HEK293T (cell line): Measurements from ENCODE around the gene CSNK2A1.

Experiments used
- ARNT ChIP-seq: fragments of 450-650 bp; IDR thresholded peaks from 2 replicates; pipeline ENCODE4 v1.6.1; 2017; ENCODE audit warnings: mild to moderate bottlenecking
- BHLHE40 ChIP-seq: fragments of 450-650 bp; IDR thresholded peaks from 2 replicates; pipeline ENCODE4 v1.6.1; 2016; ENCODE audit warnings: mild to moderate bottlenecking, moderate library complexity, borderline replicate concordance
- ELF4 ChIP-seq: fragments of 450-650 bp; IDR thresholded peaks from 2 replicates; pipeline ENCODE4 v1.6.1; 2017; ENCODE audit warnings: antibody characterized with exemption
- FOXA1 ChIP-seq: fragments of 450-650 bp; IDR thresholded peaks from 2 replicates; pipeline ENCODE4 v1.6.1; 2016; ENCODE audit warnings: mild to moderate bottlenecking
- FOXK2 ChIP-seq: fragments of 450-650 bp; IDR thresholded peaks from 2 replicates; pipeline ENCODE4 v1.6.1; 2016; ENCODE audit warnings: mild to moderate bottlenecking
- FOXM1 ChIP-seq: fragments of 450-650 bp; IDR thresholded peaks from 2 replicates; pipeline ENCODE4 v1.6.1; 2017; ENCODE audit warnings: mild to moderate bottlenecking, borderline replicate concordance
- HDGF ChIP-seq: fragments of 450-650 bp; IDR thresholded peaks from 2 replicates; pipeline ENCODE4 v1.6.1; 2017; ENCODE audit warnings: antibody characterized with exemption, borderline replicate concordance
- L3MBTL2 ChIP-seq: fragments of 450-650 bp; conservative IDR thresholded peaks from 2 replicates; pipeline ENCODE4 v1.6.1; 2016; ENCODE audit warnings: mild to moderate bottlenecking
- LEF1 ChIP-seq: fragments of 450-650 bp; IDR thresholded peaks from 2 replicates; pipeline ENCODE4 v1.6.1; 2017; ENCODE audit warnings: mild to moderate bottlenecking, borderline replicate concordance
- NFRKB ChIP-seq: fragments of 450-650 bp; IDR thresholded peaks from 2 replicates; pipeline ENCODE4 v1.6.1; 2016; ENCODE audit warnings: mild to moderate bottlenecking, moderate library complexity
- SP1 ChIP-seq: fragments of 450-650 bp; IDR thresholded peaks from 2 replicates; pipeline ENCODE4 v1.6.1; 2017
- SUZ12 ChIP-seq: fragments of 450-650 bp; IDR thresholded peaks from 2 replicates; pipeline ENCODE4 v1.6.1; 2016; ENCODE audit warnings: mild to moderate bottlenecking
- TARDBP ChIP-seq: fragments of 450-650 bp; IDR thresholded peaks from 2 replicates; pipeline ENCODE4 v1.6.1; 2016
- ZNF384 ChIP-seq: fragments of 450-650 bp; IDR thresholded peaks from 2 replicates; pipeline ENCODE4 v1.6.1; 2016

- TF ChIP-seq SP1 (no peak), FOXM1 (no peak), FOXK2 (no peak), L3MBTL2 (no peak), NFRKB (no peak), ZNF384 (no peak), ARNT (no peak), SUZ12 (no peak), ELF4 (no peak), FOXA1 (no peak), TARDBP (no peak), HDGF (no peak), BHLHE40 (no peak), LEF1 (no peak)
These were observed 20.6 kb upstream of the CSNK2A1 start for GRCh38 chr20:564192-564591.
